Thyroid gland (tissue), 4 donors: ENCODE results near the gene ATP5ME.

Experiments
- CTCF ChIP-seq, 6 experiments: fragments of 200-600 bp in 3 of 6; fragments of 450-650 bp in 3 of 6; sonication (generic) in 3 of 6; IDR thresholded peaks; one replicate each; pipeline ENCODE4 v1.5.1; 2016 to 2019; ENCODE audit warnings: antibody characterized with exemption in 6 of 6, mild to moderate bottlenecking in 2 of 6, inconsistent platforms in 1 of 6, moderate library complexity in 1 of 6
- POLR2A ChIP-seq, 2 donors: fragments of 450-650 bp; IDR thresholded peaks; one replicate each; pipeline ENCODE4 v1.6.1; 2017; ENCODE audit warnings: antibody characterized with exemption in 2 of 2, mild to moderate bottlenecking in 2 of 2, moderate library complexity in 1 of 2

DNA sequence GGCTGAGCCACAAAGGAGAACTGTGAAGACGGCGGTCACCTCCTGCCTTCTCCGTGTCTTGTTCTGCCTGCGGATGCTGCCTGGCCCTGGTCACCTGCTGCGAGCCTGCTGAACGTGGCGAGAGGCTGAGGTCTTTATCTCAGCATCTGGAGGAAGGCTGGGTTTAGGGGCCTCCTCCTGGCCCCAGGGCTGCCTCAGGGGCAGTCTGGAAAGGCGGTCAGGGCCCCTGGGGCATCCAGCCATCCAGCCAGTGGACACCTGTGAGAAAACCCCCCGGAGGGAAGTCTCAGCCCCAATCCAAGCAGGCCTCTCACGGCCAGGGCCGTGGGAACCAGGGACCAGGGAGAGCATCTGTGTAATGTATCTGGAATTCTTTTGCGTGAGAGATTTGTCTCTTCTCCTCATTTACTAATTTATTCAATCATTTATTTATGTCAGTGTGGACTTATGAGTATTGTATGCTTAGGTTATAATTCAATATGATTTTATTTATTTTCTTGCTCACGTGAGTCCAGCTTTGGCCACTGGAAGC, 37.4 kb downstream of the ATP5ME start:
- TF ChIP-seq POLR2A (IDR thresholded peaks at IDR 0.05) = no peak
- TF ChIP-seq CTCF (IDR thresholded peaks at IDR 0.05) = no peak
